ENCODE results near the gene WDR46.
A peak's percentile ranks its signal among the peaks of the same experiment; 100 is the strongest.

The WDR46 gene

DNA sequence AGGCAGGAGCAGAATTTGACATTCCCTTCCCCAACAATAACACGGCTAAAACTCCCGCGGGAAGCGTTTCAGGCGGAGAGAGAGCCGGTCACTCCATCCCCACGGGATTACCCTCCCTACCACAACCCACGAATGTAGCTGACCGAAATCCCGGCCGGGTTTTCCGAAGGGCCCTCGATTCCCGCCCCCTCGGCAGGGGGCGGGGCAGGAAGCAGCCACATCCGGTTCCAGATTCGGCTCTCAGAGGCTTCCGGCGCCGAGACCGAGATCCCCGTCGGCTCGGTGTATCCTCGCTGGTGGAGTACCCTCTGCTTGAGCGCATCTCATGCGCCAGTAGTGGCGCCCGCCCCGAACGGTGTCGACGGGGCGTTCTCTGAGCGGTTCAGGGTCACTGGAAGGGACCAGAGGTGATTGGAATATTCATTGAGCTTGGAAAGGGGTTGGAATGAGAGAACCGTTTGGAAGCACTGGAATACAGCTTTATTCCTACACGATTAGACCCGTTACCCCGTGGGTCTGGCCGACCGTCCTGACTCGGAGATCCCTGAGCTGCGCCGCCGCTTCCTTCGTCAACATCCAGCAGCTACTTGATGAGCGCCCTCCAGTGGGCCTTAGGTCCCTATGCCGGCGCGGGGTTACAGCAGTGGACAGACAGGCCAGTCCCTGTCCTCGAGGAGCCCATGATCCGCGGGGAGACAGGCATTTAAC, 10.4 kb upstream of the WDR46 start (continued):
- TF ChIP-seq ZNF530 (tag by site-specific recombination; IDR thresholded peaks at IDR 0.05; ENCODE audit: low read depth): no peak
- TF ChIP-seq ZNF16 (tag by site-specific recombination; IDR thresholded peaks at IDR 0.05; ENCODE audit: low read depth): 0 out of 2 replicates have a peak, but pooled peaks have one; percentile 15
- TF ChIP-seq OVOL3 (tag by site-specific recombination; IDR thresholded peaks at IDR 0.05): no peak
- TF ChIP-seq HOXA7 (CRISPR knock-in tag; IDR thresholded peaks at IDR 0.05; ENCODE audit: borderline replicate concordance): no peak
- no peak for TF ChIP-seq ZNF549 (tag by site-specific recombination; IDR thresholded peaks at IDR 0.05)
- TF ChIP-seq, protein P1, sequence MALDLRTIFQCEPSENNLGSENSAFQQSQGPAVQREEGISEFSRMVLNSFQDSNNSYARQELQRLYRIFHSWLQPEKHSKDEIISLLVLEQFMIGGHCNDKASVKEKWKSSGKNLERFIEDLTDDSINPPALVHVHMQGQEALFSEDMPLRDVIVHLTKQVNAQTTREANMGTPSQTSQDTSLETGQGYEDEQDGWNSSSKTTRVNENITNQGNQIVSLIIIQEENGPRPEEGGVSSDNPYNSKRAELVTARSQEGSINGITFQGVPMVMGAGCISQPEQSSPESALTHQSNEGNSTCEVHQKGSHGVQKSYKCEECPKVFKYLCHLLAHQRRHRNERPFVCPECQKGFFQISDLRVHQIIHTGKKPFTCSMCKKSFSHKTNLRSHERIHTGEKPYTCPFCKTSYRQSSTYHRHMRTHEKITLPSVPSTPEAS (tag by site-specific recombination; IDR thresholded peaks at IDR 0.05): no peak
- TF ChIP-seq, protein P2, sequence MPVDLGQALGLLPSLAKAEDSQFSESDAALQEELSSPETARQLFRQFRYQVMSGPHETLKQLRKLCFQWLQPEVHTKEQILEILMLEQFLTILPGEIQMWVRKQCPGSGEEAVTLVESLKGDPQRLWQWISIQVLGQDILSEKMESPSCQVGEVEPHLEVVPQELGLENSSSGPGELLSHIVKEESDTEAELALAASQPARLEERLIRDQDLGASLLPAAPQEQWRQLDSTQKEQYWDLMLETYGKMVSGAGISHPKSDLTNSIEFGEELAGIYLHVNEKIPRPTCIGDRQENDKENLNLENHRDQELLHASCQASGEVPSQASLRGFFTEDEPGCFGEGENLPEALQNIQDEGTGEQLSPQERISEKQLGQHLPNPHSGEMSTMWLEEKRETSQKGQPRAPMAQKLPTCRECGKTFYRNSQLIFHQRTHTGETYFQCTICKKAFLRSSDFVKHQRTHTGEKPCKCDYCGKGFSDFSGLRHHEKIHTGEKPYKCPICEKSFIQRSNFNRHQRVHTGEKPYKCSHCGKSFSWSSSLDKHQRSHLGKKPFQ (tag by site-specific recombination; IDR thresholded peaks at IDR 0.05): no peak
- TF ChIP-seq, protein P3, sequence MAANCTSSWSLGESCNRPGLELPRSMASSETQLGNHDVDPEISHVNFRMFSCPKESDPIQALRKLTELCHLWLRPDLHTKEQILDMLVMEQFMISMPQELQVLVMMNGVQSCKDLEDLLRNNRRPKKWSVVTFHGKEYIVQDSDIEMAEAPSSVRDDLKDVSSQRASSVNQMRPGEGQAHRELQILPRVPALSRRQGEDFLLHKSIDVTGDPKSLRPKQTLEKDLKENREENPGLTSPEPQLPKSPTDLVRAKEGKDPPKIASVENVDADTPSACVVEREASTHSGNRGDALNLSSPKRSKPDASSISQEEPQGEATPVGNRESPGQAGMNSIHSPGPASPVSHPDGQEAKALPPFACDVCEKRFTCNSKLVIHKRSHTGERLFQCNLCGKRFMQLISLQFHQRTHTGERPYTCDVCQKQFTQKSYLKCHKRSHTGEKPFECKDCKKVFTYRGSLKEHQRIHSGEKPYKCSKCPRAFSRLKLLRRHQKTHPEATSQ (tag by site-specific recombination; IDR thresholded peaks at IDR 0.05): 0 out of 2 replicates have a peak, but pooled peaks have one; percentile 45
- TF ChIP-seq, protein P4, sequence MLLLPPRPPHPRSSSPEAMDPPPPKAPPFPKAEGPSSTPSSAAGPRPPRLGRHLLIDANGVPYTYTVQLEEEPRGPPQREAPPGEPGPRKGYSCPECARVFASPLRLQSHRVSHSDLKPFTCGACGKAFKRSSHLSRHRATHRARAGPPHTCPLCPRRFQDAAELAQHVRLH (tag by site-specific recombination; IDR thresholded peaks at IDR 0.05): no peak; the same call in 1 of the 2 replicates
- no peak for TF ChIP-seq ZNF473 (tag by site-specific recombination; IDR thresholded peaks at IDR 0.05)
- TF ChIP-seq ZNF529 (tag by site-specific recombination; IDR thresholded peaks at IDR 0.05; ENCODE audit: insufficient replicate concordance): no peak
- peak; percentile 26; the same call in 1 of the 2 replicates for TF ChIP-seq ZSCAN23 (tag by site-specific recombination; IDR thresholded peaks at IDR 0.05)
- TF ChIP-seq, protein P5, sequence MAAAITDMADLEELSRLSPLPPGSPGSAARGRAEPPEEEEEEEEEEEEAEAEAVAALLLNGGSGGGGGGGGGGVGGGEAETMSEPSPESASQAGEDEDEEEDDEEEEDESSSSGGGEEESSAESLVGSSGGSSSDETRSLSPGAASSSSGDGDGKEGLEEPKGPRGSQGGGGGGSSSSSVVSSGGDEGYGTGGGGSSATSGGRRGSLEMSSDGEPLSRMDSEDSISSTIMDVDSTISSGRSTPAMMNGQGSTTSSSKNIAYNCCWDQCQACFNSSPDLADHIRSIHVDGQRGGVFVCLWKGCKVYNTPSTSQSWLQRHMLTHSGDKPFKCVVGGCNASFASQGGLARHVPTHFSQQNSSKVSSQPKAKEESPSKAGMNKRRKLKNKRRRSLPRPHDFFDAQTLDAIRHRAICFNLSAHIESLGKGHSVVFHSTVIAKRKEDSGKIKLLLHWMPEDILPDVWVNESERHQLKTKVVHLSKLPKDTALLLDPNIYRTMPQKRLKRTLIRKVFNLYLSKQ (tag by site-specific recombination; IDR thresholded peaks at IDR 0.05; ENCODE audit: borderline replicate concordance): no peak
- TF ChIP-seq, protein P6, sequence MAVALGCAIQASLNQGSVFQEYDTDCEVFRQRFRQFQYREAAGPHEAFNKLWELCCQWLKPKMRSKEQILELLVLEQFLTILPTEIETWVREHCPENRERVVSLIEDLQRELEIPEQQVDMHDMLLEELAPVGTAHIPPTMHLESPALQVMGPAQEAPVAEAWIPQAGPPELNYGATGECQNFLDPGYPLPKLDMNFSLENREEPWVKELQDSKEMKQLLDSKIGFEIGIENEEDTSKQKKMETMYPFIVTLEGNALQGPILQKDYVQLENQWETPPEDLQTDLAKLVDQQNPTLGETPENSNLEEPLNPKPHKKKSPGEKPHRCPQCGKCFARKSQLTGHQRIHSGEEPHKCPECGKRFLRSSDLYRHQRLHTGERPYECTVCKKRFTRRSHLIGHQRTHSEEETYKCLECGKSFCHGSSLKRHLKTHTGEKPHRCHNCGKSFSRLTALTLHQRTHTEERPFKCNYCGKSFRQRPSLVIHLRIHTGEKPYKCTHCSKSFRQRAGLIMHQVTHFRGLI (tag by site-specific recombination; IDR thresholded peaks at IDR 0.05): peak; percentile 20; the same call in 1 of the 2 replicates
- TF ChIP-seq SCRT2 (tag by site-specific recombination; IDR thresholded peaks at IDR 0.05): no peak; the same call in 1 of the 2 replicates
- no peak for TF ChIP-seq ZNF391 (tag by site-specific recombination; IDR thresholded peaks at IDR 0.05; ENCODE audit: borderline replicate concordance, low read depth)
- TF ChIP-seq, protein P7, sequence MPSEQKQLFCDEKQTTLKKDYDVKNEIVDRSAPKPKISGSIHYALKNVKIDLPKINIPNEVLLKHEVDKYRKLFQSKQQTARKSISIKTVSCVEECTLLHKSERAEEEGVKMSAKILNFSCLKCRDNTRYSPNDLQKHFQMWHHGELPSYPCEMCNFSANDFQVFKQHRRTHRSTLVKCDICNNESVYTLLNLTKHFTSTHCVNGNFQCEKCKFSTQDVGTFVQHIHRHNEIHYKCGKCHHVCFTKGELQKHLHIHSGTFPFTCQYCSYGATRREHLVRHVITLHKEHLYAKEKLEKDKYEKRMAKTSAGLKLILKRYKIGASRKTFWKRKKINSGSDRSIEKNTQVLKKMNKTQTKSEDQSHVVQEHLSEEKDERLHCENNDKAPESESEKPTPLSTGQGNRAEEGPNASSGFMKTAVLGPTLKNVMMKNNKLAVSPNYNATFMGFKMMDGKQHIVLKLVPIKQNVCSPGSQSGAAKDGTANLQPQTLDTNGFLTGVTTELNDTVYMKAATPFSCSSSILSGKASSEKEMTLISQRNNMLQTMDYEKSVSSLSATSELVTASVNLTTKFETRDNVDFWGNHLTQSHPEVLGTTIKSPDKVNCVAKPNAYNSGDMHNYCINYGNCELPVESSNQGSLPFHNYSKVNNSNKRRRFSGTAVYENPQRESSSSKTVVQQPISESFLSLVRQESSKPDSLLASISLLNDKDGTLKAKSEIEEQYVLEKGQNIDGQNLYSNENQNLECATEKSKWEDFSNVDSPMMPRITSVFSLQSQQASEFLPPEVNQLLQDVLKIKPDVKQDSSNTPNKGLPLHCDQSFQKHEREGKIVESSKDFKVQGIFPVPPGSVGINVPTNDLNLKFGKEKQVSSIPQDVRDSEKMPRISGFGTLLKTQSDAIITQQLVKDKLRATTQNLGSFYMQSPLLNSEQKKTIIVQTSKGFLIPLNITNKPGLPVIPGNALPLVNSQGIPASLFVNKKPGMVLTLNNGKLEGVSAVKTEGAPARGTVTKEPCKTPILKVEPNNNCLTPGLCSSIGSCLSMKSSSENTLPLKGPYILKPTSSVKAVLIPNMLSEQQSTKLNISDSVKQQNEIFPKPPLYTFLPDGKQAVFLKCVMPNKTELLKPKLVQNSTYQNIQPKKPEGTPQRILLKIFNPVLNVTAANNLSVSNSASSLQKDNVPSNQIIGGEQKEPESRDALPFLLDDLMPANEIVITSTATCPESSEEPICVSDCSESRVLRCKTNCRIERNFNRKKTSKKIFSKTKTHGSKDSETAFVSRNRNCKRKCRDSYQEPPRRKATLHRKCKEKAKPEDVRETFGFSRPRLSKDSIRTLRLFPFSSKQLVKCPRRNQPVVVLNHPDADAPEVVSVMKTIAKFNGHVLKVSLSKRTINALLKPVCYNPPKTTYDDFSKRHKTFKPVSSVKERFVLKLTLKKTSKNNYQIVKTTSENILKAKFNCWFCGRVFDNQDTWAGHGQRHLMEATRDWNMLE (tag by site-specific recombination; conservative IDR thresholded peaks at IDR 0.05; ENCODE audit: low read depth): peak; percentile 65
- TF ChIP-seq TCF7L2 (IDR thresholded peaks at IDR 0.05; ENCODE audit: borderline replicate concordance, low read depth, low read length): no peak
- no peak for TF ChIP-seq ZNF404 (tag by site-specific recombination; IDR thresholded peaks at IDR 0.05)
- no peak for TF ChIP-seq ZNF510 (tag by site-specific recombination; IDR thresholded peaks at IDR 0.05; ENCODE audit: insufficient replicate concordance)
- no peak for TF ChIP-seq RBAK (tag by site-specific recombination; IDR thresholded peaks at IDR 0.05)

Data from HEK293 (cell line).